Thoracic aorta (tissue), 2 donors: ENCODE measurements around the gene PADI6. TPM values are rescaled to one million over a fixed set of nuclear protein-coding genes. Genes with fewer than 3 reads are reported as not detected.
"Not testable (repeated sequence)": the region's sequence is repeated elsewhere in the genome, so short reads cannot be mapped to it uniquely, and the experiment has no call there.

ENCODE experiments used
- ATAC-seq: fragments of 150-250 bp; one replicate; pipeline ENCODE4 v1.8.0; 2017; ENCODE audit warnings: low read depth; ENCODE audit not compliant: insufficient number of reproducible peaks, low FRiP score
- DNase-seq: peaks from one replicate; pipeline ENCODE4 v3.0.0-alpha.2; 2020; ENCODE audit warnings: low spot score
- H3K27ac ChIP-seq, 2 donors: fragments of 200-600 bp; sonication (generic); 1 replicate in 1 of 2; 2 replicates in 1 of 2; pipeline ENCODE4 v1.5.1; 2016; ENCODE audit warnings: mild to moderate bottlenecking in 2 of 2, moderate library complexity in 2 of 2
- H3K27me3 ChIP-seq: fragments of 200-600 bp; sonication (generic); replicated peaks from 2 replicates; pipeline ENCODE4 v1.6.0; 2016; ENCODE audit warnings: mild to moderate bottlenecking; ENCODE audit not compliant: insufficient read depth
- H3K36me3 ChIP-seq: fragments of 200-600 bp; sonication (generic); one replicate; pipeline ENCODE4 v1.5.1; 2016
- H3K4me1 ChIP-seq, 2 donors: fragments of 200-600 bp; sonication (generic); 1 replicate in 1 of 2; 2 replicates in 1 of 2; pipeline versions ENCODE4 v1.5.1 to v1.6.0; 2016; ENCODE audit warnings: low read depth in 2 of 2, mild to moderate bottlenecking in 1 of 2; ENCODE audit not compliant: control insufficient read depth in 1 of 2
- H3K4me3 ChIP-seq: fragments of 200-600 bp; sonication (generic); 2 replicates; pipeline ENCODE4 v1.5.1; 2016; ENCODE audit warnings: mild to moderate bottlenecking
- H3K9me3 ChIP-seq: fragments of 200-600 bp; sonication (generic); 2 replicates; pipeline ENCODE4 v1.5.1; 2016
- CTCF ChIP-seq: fragments of 200-600 bp; sonication (generic); IDR thresholded peaks from one replicate; pipeline ENCODE4 v1.5.1; 2019; ENCODE audit warnings: antibody characterized with exemption
- total RNA-seq, 2 donors: library from RNA; depleted of rRNA; stranded (reverse); fragments of >200 nt; gene quantifications; one replicate each; pipeline versions ENCODE4 v1.1.0 to v1.2.3, GENCODE V29; 2016

Gene PADI6
- total RNA-seq, 2 donors from 2014 or later = not detected

GRCh38 chr1:17404820-17405219, 32.8 kb downstream of the PADI6 start:
- TF ChIP-seq CTCF = no peak
- H3K27ac ChIP-seq = no peak overlapping the region

GRCh38 chr1:17405898-17406759, 34.1 kb downstream of the PADI6 start:
- ATAC-seq = peak; percentile 73
- peak; percentile 62 for TF ChIP-seq CTCF
- DNase-seq = no peak
- Histone ChIP-seq H3K36me3 (peaks cover 21% of the 10 kb centered on the region), H3K4me1 (no peaks in the 10 kb centered on the region), H3K27me3 (no peaks in the 10 kb centered on the region), H3K27ac (no peak overlapping the region), H3K4me3 (no peak overlapping the region), H3K9me3 (no peaks in the 10 kb centered on the region)

More at GRCh38 chr1:17404820-17405219, 32.8 kb downstream of the PADI6 start:
- DNase-seq (no peak), ATAC-seq (no peak)
- Histone ChIP-seq H3K27me3 (no peaks in the 10 kb centered on the region), H3K36me3 (peaks cover 14% of the 10 kb centered on the region), H3K4me3 (no peak overlapping the region), H3K4me1 (no peaks in the 10 kb centered on the region), H3K9me3 (no peaks in the 10 kb centered on the region)

- H3K9me3 ChIP-seq, H3K27ac ChIP-seq: not testable (repeated sequence)
- peaks cover 23% of the 10 kb centered on the region for H3K36me3 ChIP-seq
These were observed 34.9 kb downstream of the PADI6 start for GRCh38 chr1:17406760-17407475.

GRCh38 chr1:17407786-17408514, 36.0 kb downstream of the PADI6 start:
- H3K4me3 ChIP-seq, H3K27ac ChIP-seq, H3K27me3 ChIP-seq, ATAC-seq, H3K4me1 ChIP-seq, H3K9me3 ChIP-seq, DNase-seq: not testable (repeated sequence)
- H3K36me3 ChIP-seq = peaks cover 29% of the 10 kb centered on the region

More at GRCh38 chr1:17406760-17407475, 34.9 kb downstream of the PADI6 start:
- not testable (repeated sequence) for H3K27me3 ChIP-seq, ATAC-seq, H3K4me1 ChIP-seq, DNase-seq, H3K4me3 ChIP-seq

- H3K9me3 ChIP-seq = no peaks in the 10 kb centered on the region
These were observed 37.4 kb downstream of the PADI6 start for GRCh38 chr1:17409391-17409811.

More at GRCh38 chr1:17409391-17409811, 37.4 kb downstream of the PADI6 start:
- H3K4me1 ChIP-seq = no peaks in the 10 kb centered on the region
- ATAC-seq (no peak), DNase-seq (no peak)
- peaks cover 39% of the 10 kb centered on the region for H3K36me3 ChIP-seq
- TF ChIP-seq CTCF = no peak
- no peaks in the 10 kb centered on the region for H3K27me3 ChIP-seq
- no peak overlapping the region for H3K27ac ChIP-seq
- no peak overlapping the region for H3K4me3 ChIP-seq
